HCT116 (cell line): ENCODE measurements around the gene P4HTM. TPM values are rescaled to one million over a fixed set of nuclear protein-coding genes. Genes with fewer than 3 reads are reported as not detected.

Source experiments
- ATAC-seq: fragments of 200-7000 bp; cut with Tn5 transposase; 2 replicates; pipeline ENCODE4 v1.9.1; 2020; ENCODE audit warnings: mild to moderate bottlenecking, moderate library complexity
- BruUV-seq: library from RNA; stranded (reverse); fragments of 400-500 nt; replicated peaks from 2 replicates; lab custom pipeline; 2021; lab: Mats Ljungman, UMichigan
- CTCF ChIA-PET: fragments of 300-600 bp; sonication (Branson Sonifier 250); formaldehyde crosslinking; loops from one replicate; lab custom pipeline; 2021; ENCODE audit warnings: antibody characterized with exemption; lab: Charles Lee
- POLR2A ChIA-PET: fragments of 300-600, 350-600 bp; sonication (Branson Sonifier 250); formaldehyde crosslinking; loops from one replicate; lab custom pipeline; 2021; ENCODE audit warnings: antibody characterized with exemption; lab: Charles Lee
- RAD21 ChIA-PET, 2 experiments: fragments of 300-600 bp; sonication (Branson Sonifier 250); formaldehyde crosslinking; loops; one replicate each; lab custom pipeline; 2023; ENCODE audit warnings: low total read pairs in 2 of 2; ENCODE audit not compliant: uncharacterized antibody in 2 of 2, unreplicated experiment in 2 of 2, low non-redundant PET in 1 of 2; lab: Charles Lee
- DNase-seq: peaks from one replicate; pipeline ENCODE4 v3.0.0-alpha.2; 2010; ENCODE audit warnings: low read depth, low spot score
- H2AFZ ChIP-seq: fragments of 200-600 bp; shearing (Covaris generic), sonication (generic); 2 replicates; pipeline ENCODE4 v1.6.1; 2017; ENCODE audit warnings: low read depth, mixed run types, mixed read lengths, antibody characterized with exemption, low read length; ENCODE audit not compliant: poor library complexity, severe bottlenecking
- H3K27ac ChIP-seq: 2 replicates; pipeline ENCODE4 v1.5.1; 2012; ENCODE audit warnings: low read depth, low read length
- H3K27me3 ChIP-seq: fragments of 200-600 bp; sonication (generic); 2 replicates; pipeline ENCODE4 v1.6.1; 2016; ENCODE audit warnings: mixed run types, low read length, mixed read lengths; ENCODE audit not compliant: insufficient read depth
- H3K36me3 ChIP-seq, 2 experiments: fragments of 200-500 bp in 1 of 2; fragments of 200-600 bp in 1 of 2; sonication (Bioruptor generic) in 1 of 2; sonication (generic) in 1 of 2; 2 replicates each; pipeline versions ENCODE4 v1.5.1 to v1.6.1; 2014 to 2016; ENCODE audit warnings: low read length in 2 of 2, inconsistent platforms in 1 of 2, mixed read lengths in 1 of 2, mixed run types in 1 of 2; ENCODE audit not compliant: insufficient read depth in 2 of 2, control insufficient read depth in 1 of 2
- H3K4me1 ChIP-seq, 2 experiments: fragments of 200-600 bp in 1 of 2; sonication (generic) in 1 of 2; 2 replicates each; pipeline versions ENCODE4 v1.5.1 to v1.6.1; 2012 to 2017; ENCODE audit warnings: low read length in 2 of 2, inconsistent platforms in 1 of 2, mild to moderate bottlenecking in 1 of 2, mixed read lengths in 1 of 2, mixed run types in 1 of 2, moderate library complexity in 1 of 2; ENCODE audit not compliant: insufficient read depth in 2 of 2, control insufficient read depth in 1 of 2
- H3K4me2 ChIP-seq: fragments of 200-600 bp; sonication (generic); 2 replicates; pipeline ENCODE4 v1.6.1; 2017; ENCODE audit warnings: mixed run types, low read length, mixed read lengths
- H3K4me3 ChIP-seq, 2 experiments: fragments of 200-600 bp in 1 of 2; sonication (generic) in 1 of 2; replicated peaks in 1 of 2; 2 replicates each; pipeline ENCODE4 v1.5.1; 2011 to 2016; ENCODE audit warnings: low read length in 2 of 2, control low read depth in 1 of 2, low read depth in 1 of 2, mild to moderate bottlenecking in 1 of 2, mixed read lengths in 1 of 2, mixed run types in 1 of 2
- H3K79me2 ChIP-seq: fragments of 200-600 bp; sonication (generic); 2 replicates; pipeline ENCODE4 v1.6.1; 2017; ENCODE audit warnings: mild to moderate bottlenecking, mixed run types, low read length, moderate library complexity, mixed read lengths; ENCODE audit not compliant: insufficient read depth
- H3K9ac ChIP-seq: fragments of 200-600 bp; sonication (generic); 2 replicates; pipeline ENCODE4 v1.6.1; 2016; ENCODE audit warnings: low read length, mixed read lengths
- H3K9me2 ChIP-seq: fragments of 200-600 bp; sonication (generic), shearing (Covaris generic); 2 replicates; pipeline ENCODE4 v1.6.1; 2017; ENCODE audit warnings: mixed run types, mild to moderate bottlenecking, moderate library complexity; ENCODE audit not compliant: insufficient read depth
- H3K9me3 ChIP-seq, 2 experiments: fragments of 200-500 bp in 1 of 2; fragments of 200-600 bp in 1 of 2; sonication (Bioruptor generic) in 1 of 2; sonication (generic) in 1 of 2; 2 replicates each; pipeline ENCODE4 v1.6.1; 2014 to 2017; ENCODE audit warnings: low read length in 2 of 2, mixed read lengths in 2 of 2, inconsistent platforms in 1 of 2, low read depth in 1 of 2, mild to moderate bottlenecking in 1 of 2, mixed run types in 1 of 2, moderate library complexity in 1 of 2; ENCODE audit not compliant: control insufficient read depth in 1 of 2, insufficient read depth in 1 of 2
- H4K20me1 ChIP-seq: fragments of 200-600 bp; sonication (generic), shearing (Covaris generic); 2 replicates; pipeline ENCODE4 v1.6.1; 2017; ENCODE audit warnings: mixed run types, mild to moderate bottlenecking, moderate library complexity; ENCODE audit not compliant: insufficient read depth
- ELF1 ChIP-seq: IDR thresholded peaks from 2 replicates; pipeline ENCODE4 v1.6.1; 2012; ENCODE audit warnings: low read depth, borderline replicate concordance
- EZH2 ChIP-seq: fragments of 200-600 bp; sonication (generic); IDR thresholded peaks from 2 replicates; pipeline ENCODE4 v1.6.1; 2017; ENCODE audit warnings: antibody characterized with exemption, mixed run types
- FOSL1 ChIP-seq: IDR thresholded peaks from 2 replicates; pipeline ENCODE4 v1.6.1; 2012; ENCODE audit warnings: low read depth
- REST ChIP-seq: IDR thresholded peaks from 2 replicates; pipeline ENCODE4 v1.6.1; 2012; ENCODE audit warnings: low read depth
- TCF7L2 ChIP-seq: IDR thresholded peaks from 2 replicates; pipeline ENCODE4 v1.7.0; 2011; ENCODE audit warnings: borderline replicate concordance, inconsistent platforms; ENCODE audit not compliant: insufficient read depth, insufficient read length; ENCODE audit errors: extremely low read depth
- ZNF274 ChIP-seq: fragments of 200-500 bp; sonication (Bioruptor generic); IDR thresholded peaks from 2 replicates; pipeline ENCODE4 v1.6.1; 2014; ENCODE audit warnings: mild to moderate bottlenecking, low read depth, low read length, inconsistent platforms
- intact Hi-C: fragments of 100-400 bp; cut with micrococcal nuclease; formaldehyde crosslinking; loops from 2 replicates; pipeline ENCODE4 v1.10.0; 2022
- total RNA-seq: library from RNA; stranded (reverse); gene quantifications from one replicate; pipeline ENCODE4 v1.2.1, GENCODE V29; 2021; ENCODE audit not compliant: unreplicated experiment

The P4HTM gene
- total RNA-seq, 1 experiment from 2014 or later = 60.5 TPM

DNA sequence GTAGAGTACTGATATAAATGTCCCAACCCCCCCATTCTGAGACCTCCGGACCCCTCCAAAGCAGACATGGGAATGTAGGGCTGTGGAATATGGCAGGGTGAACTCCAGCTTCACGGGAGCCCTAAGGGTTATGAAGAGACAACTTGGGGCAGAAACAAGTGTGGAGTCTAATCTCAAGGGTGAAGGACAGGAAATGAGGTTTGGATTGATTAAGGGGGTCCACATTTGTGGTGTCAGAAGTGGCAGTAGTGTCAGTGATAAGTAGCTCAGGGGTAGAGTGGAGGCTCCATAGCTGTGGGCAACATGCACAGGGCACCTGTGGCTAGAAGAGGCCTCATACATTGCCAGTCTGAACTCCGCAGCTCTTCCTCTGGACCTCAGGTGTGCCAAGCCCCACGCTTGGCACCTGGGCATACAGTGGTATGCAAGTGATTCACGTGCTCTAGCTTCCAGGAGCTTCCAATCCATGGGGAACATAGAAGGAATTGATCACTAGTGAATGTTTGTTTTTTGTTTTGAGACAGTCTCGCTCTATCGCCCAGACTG lies 4.1 kb upstream of the P4HTM start:
- Histone ChIP-seq H3K27me3 (no peaks in the 10 kb centered on the region), H3K9me3 (no peaks in the 10 kb centered on the region), H3K36me3 (peaks cover 17 to 31% of the 10 kb centered on the region in 2 experiments), H2AFZ (no peak overlapping the region), H3K4me1 (peaks cover 17% of the 10 kb centered on the region in 2 experiments), H3K9ac (no peak overlapping the region), H3K9me2 (no peaks in the 10 kb centered on the region), H3K79me2 (peaks cover 19% of the 10 kb centered on the region), H3K4me3 (no peak overlapping the region), H3K27ac (no peak overlapping the region), H3K4me2 (no peak overlapping the region), H4K20me1 (no peaks in the 10 kb centered on the region)
- RAD21 ChIA-PET = no interaction called here
- POLR2A ChIA-PET = interaction anchor here (5.1 kb wide), 1 partner anchor 36 kb away, joined by 30 read pairs; the partner anchor contains the start of gene NDUFAF3
- intact Hi-C loops = no loop called here
- TF ChIP-seq ELF1 (no peak), EZH2 (no peak), ZNF274 (no peak), TCF7L2 (no peak), REST (no peak), FOSL1 (no peak)
- no peak for DNase-seq
- BruUV-seq = no TSS peak
- ATAC-seq = no peak
- CTCF ChIA-PET = no interaction called here
